H1 (cell line): Measurements from ENCODE around the gene NBAS. TPM values are rescaled to one million over a fixed set of nuclear protein-coding genes. Genes with fewer than 3 reads are reported as not detected.

Experiments used
- CHD1 ChIP-seq: IDR thresholded peaks from 2 replicates; pipeline ENCODE4 v1.6.1; 2012; ENCODE audit warnings: low read depth, low read length, improper control_type of control experiment
- CTBP2 ChIP-seq: IDR thresholded peaks from 2 replicates; pipeline ENCODE4 v1.7.0; 2011; ENCODE audit warnings: borderline replicate concordance, mild to moderate bottlenecking, moderate library complexity, mixed read lengths, low read length; ENCODE audit not compliant: insufficient read depth, insufficient read length
- EZH2 ChIP-seq: fragments of 200-600 bp; sonication (generic); IDR thresholded peaks from 2 replicates; pipeline ENCODE4 v1.7.1; 2012; ENCODE audit warnings: low read depth, mild to moderate bottlenecking, moderate library complexity, low read length, inconsistent platforms; ENCODE audit not compliant: severe bottlenecking
- KDM4A ChIP-seq: IDR thresholded peaks from one replicate; pipeline ENCODE4 v1.7.1; 2012; ENCODE audit warnings: low read depth, mild to moderate bottlenecking, moderate library complexity, low read length, inconsistent platforms; ENCODE audit not compliant: severe bottlenecking
- POU5F1 ChIP-seq: IDR thresholded peaks from 2 replicates; pipeline ENCODE4 v1.6.1; 2011; ENCODE audit warnings: low read depth, mild to moderate bottlenecking, low read length, moderate library complexity
- SIRT6 ChIP-seq: IDR thresholded peaks from one replicate; pipeline ENCODE4 v1.7.1; 2012; ENCODE audit warnings: low read length, inconsistent platforms
- USF2 ChIP-seq: IDR thresholded peaks from 2 replicates; pipeline ENCODE4 v1.6.1; 2011; ENCODE audit warnings: low read length, improper control_type of control experiment
- polyA plus RNA-seq, 7 experiments: library from polyadenylated mRNA; depleted of rRNA in 3 of 7; stranded (reverse) in 5 of 7; unstranded in 2 of 7; fragments of >200 nt in 5 of 7; fragments of 200-250 nt in 2 of 7; gene quantifications; 1 replicate in 5 of 7; 2 replicates in 1 of 7; 4 replicates in 1 of 7; pipeline versions ENCODE4 v1.2.1 to v1.2.3, GENCODE V29; 2011 to 2013; ENCODE audit warnings: missing spikeins in 2 of 7, mixed read lengths in 2 of 7
- total RNA-seq: library from RNA; stranded (reverse); fragmentation: NEBNext Ultra II Directional; extraction: Animal tissue kit (Norgen Biotek cat#: 25700); gene quantifications from 2 replicates; pipeline ENCODE4 v1.2.1, GENCODE V29; 2021

Gene NBAS
- total and polyA plus RNA-seq, 2 of the 8 experiments (the other 6 are each of a cell fraction or from before 2014, with no cell fraction given), result 19.6 to 34.8 TPM

DNA sequence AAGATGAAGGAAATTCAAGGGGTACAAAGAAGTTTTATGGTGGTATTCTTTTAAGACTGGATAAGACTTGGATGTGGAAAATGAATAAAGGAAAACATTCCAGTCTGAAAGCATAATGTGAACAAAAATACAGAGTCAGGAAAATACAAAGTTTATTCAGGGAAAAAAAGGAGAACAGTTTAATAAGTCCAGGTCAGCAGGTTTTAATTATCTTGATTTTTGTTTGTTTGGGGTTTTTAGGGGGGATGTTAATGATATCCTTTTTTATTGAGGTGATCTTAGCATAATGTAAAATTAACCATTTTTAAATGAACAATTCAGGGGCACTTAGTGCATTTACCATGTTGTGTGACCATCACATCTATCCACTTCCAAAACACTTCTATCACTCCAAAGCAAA, 80.6 kb downstream of the NBAS start (continued):
- TF ChIP-seq KDM4A (no peak), CHD1 (no peak), CTBP2 (no peak), POU5F1 (no peak), SIRT6 (no peak), USF2 (no peak), EZH2 (no peak)
